Renal pelvis (tissue), 4 donors: ENCODE measurements around the gene ARL6IP4. TPM values are rescaled to one million over a fixed set of nuclear protein-coding genes. Genes with fewer than 3 reads are reported as not detected.

Source experiments
- DNase-seq: peaks from one replicate; pipeline ENCODE4 v3.0.0-alpha.2; 2013
- polyA plus RNA-seq, 3 donors: library from polyadenylated mRNA; unstranded; fragments of 120-200 nt; gene quantifications; one replicate each; pipeline ENCODE4 v1.2.1, GENCODE V29; 2013; ENCODE audit not compliant: insufficient read length in 3 of 3

The ARL6IP4 gene
- polyA plus RNA-seq, 3 donors, result 184 to 231 (median 209) TPM

GRCh38 chr12:123028475-123028874, 48.0 kb downstream of the ARL6IP4 start:
- no peak for DNase-seq

GRCh38 chr12:123029550-123029949, 49.1 kb downstream of the ARL6IP4 start:
- DNase-seq, result no peak

- no peak for DNase-seq
Observed at GRCh38 chr12:123030686-123031085, 50.2 kb downstream of the ARL6IP4 start.

- DNase-seq, result no peak
Observed at GRCh38 chr12:123031171-123031845, 50.8 kb downstream of the ARL6IP4 start.

Other genes starting within 250 kb of the ARL6IP4 start
- 1 to 10 TPM; 2.5 to 3.3 (median 2.6) TPM for gene HCAR1, start 249.8 kb upstream of the ARL6IP4 start, polyA plus RNA-seq
- gene DENR, start 227.9 kb upstream of the ARL6IP4 start, polyA plus RNA-seq, result 100 to 1,000 TPM in 1 of 3 donors, 10 to 100 TPM in 2; 77.7 to 101 (median 91.2) TPM
- gene CCDC62, start 206.1 kb upstream of the ARL6IP4 start, polyA plus RNA-seq, result under 1 TPM; 0.36 to 0.68 (median 0.53) TPM
- 10 to 100 TPM; 78.9 to 97.8 (median 96.6) TPM for gene HIP1R, start 145.2 kb upstream of the ARL6IP4 start, polyA plus RNA-seq
- gene VPS37B, start 84.6 kb upstream of the ARL6IP4 start, polyA plus RNA-seq, result 10 to 100 TPM; 23.8 to 30.0 (median 26.4) TPM
- 10 to 100 TPM in 1 of 3 donors, 1 to 10 TPM in 2; 7.0 to 10.1 (median 9.0) TPM for gene ABCB9, start 14.2 kb upstream of the ARL6IP4 start, polyA plus RNA-seq
- gene OGFOD2, start 5.4 kb upstream of the ARL6IP4 start, polyA plus RNA-seq, result 10 to 100 TPM; 17.6 to 21.2 (median 19.4) TPM
- 1 to 10 TPM; 7.5 to 9.3 (median 7.7) TPM for gene PITPNM2, start 170.4 kb downstream of the ARL6IP4 start, polyA plus RNA-seq